HG02870 (cell line): ENCODE data around the gene AFM.

Experiments
- ATAC-seq: cut with Tn5 transposase; IDR thresholded peaks from one replicate; pipeline ENCODE4 v1.9.1; 2021; ENCODE audit warnings: mild to moderate bottlenecking, moderate library complexity; ENCODE audit not compliant: unreplicated experiment

AFM gene

GRCh38 chr4:73448448-73449203 lies 32.9 kb upstream of the AFM start:
- no peak for ATAC-seq

GRCh38 chr4:73450398-73451004 lies 31.0 kb upstream of the AFM start:
- no peak for ATAC-seq

GRCh38 chr4:73451404-73451803 lies 30.1 kb upstream of the AFM start:
- ATAC-seq = no peak

GRCh38 chr4:73451981-73452747 lies 29.4 kb upstream of the AFM start:
- no peak for ATAC-seq

- ATAC-seq = no peak
Measured at GRCh38 chr4:73452953-73453700, 28.4 kb upstream of the AFM start.

GRCh38 chr4:73453701-73454005 lies 27.9 kb upstream of the AFM start:
- ATAC-seq = no peak

GRCh38 chr4:73454920-73455319 lies 26.6 kb upstream of the AFM start:
- ATAC-seq = no peak

- ATAC-seq = no peak
Measured at GRCh38 chr4:73456177-73457022, 25.1 kb upstream of the AFM start.

GRCh38 chr4:73458184-73459047 lies 23.1 kb upstream of the AFM start:
- no peak for ATAC-seq

- ATAC-seq = no peak
Measured at GRCh38 chr4:73459048-73459421, 22.5 kb upstream of the AFM start.

- ATAC-seq = no peak
Measured at GRCh38 chr4:73460913-73461522, 20.5 kb upstream of the AFM start.

- no peak for ATAC-seq
Measured at GRCh38 chr4:73468170-73468569, 13.4 kb upstream of the AFM start.

GRCh38 chr4:73470728-73471127 lies 10.8 kb upstream of the AFM start:
- no peak for ATAC-seq

GRCh38 chr4:73477176-73477575 lies 4.4 kb upstream of the AFM start:
- no peak for ATAC-seq

- no peak for ATAC-seq
Measured at GRCh38 chr4:73479323-73479722, 2.2 kb upstream of the AFM start.

- no peak for ATAC-seq
Measured at GRCh38 chr4:73485085-73485484, 3.5 kb downstream of the AFM start.

GRCh38 chr4:73485596-73485995 lies 4.1 kb downstream of the AFM start:
- no peak for ATAC-seq

GRCh38 chr4:73486497-73486896 lies 5.0 kb downstream of the AFM start:
- no peak for ATAC-seq

GRCh38 chr4:73487233-73487632 lies 5.7 kb downstream of the AFM start:
- no peak for ATAC-seq
